Chondrocyte (in vitro differentiated cells): ENCODE measurements around the gene COG5. TPM values are rescaled to one million over a fixed set of nuclear protein-coding genes. Genes with fewer than 3 reads are reported as not detected.

Experiments
- DNase-seq: peaks from one replicate; pipeline ENCODE4 v3.0.0; 2021; ENCODE audit warnings: mixed read lengths, low spot score
- H3K27ac Mint-ChIP-seq: one replicate; pipeline ENCODE4 v1.8.0; 2021; ENCODE audit warnings: mild to moderate bottlenecking, moderate library complexity, mixed read lengths; ENCODE audit not compliant: unreplicated experiment
- H3K27me3 Mint-ChIP-seq: 2 replicates; pipeline ENCODE4 v1.8.0; 2021; ENCODE audit warnings: low read depth, mixed read lengths
- H3K36me3 Mint-ChIP-seq: 2 replicates; pipeline ENCODE4 v1.8.0; 2021; ENCODE audit warnings: low read depth, mixed read lengths
- H3K4me1 Mint-ChIP-seq: 2 replicates; pipeline ENCODE4 v1.8.0; 2021; ENCODE audit warnings: low read depth, mild to moderate bottlenecking, mixed read lengths
- H3K4me3 Mint-ChIP-seq: one replicate; pipeline ENCODE4 v1.8.0; 2021; ENCODE audit warnings: mild to moderate bottlenecking, moderate library complexity, mixed read lengths; ENCODE audit not compliant: unreplicated experiment
- H3K9me3 Mint-ChIP-seq: 2 replicates; pipeline ENCODE4 v1.8.0; 2021; ENCODE audit warnings: low read depth, mixed read lengths
- CTCF ChIP-seq: fragments of 200-600 bp; sonication (generic); IDR thresholded peaks from 2 replicates; pipeline ENCODE4 v1.5.0; 2021; ENCODE audit warnings: antibody characterized with exemption, mild to moderate bottlenecking, moderate library complexity
- total RNA-seq: library from RNA; stranded (reverse); gene quantifications from 3 replicates; pipeline ENCODE4 v1.2.1, GENCODE V29; 2021

Gene COG5
- total RNA-seq, 1 donor from 2014 or later: 52.8 TPM

- no peak for DNase-seq
- no peak for TF ChIP-seq CTCF
- Mint-ChIP-seq H3K9me3 (peaks cover 3% of the 10 kb centered on the region), H3K36me3 (peaks cover 3% of the 10 kb centered on the region), H3K4me1 (peaks cover 12% of the 10 kb centered on the region), H3K27ac (no peak overlapping the region), H3K27me3 (no peaks in the 10 kb centered on the region), H3K4me3 (no peak overlapping the region)
Observed at GRCh38 chr7:107435749-107436148, 128.0 kb downstream of the COG5 start.

- Mint-ChIP-seq H3K9me3 (peaks cover 8% of the 10 kb centered on the region), H3K27me3 (no peaks in the 10 kb centered on the region), H3K4me1 (peaks cover 12% of the 10 kb centered on the region), H3K4me3 (no peak overlapping the region), H3K36me3 (peaks cover 3% of the 10 kb centered on the region), H3K27ac (no peak overlapping the region)
- no peak for DNase-seq
- TF ChIP-seq CTCF: no peak
Observed at GRCh38 chr7:107432261-107432660, 131.5 kb downstream of the COG5 start.

DNA sequence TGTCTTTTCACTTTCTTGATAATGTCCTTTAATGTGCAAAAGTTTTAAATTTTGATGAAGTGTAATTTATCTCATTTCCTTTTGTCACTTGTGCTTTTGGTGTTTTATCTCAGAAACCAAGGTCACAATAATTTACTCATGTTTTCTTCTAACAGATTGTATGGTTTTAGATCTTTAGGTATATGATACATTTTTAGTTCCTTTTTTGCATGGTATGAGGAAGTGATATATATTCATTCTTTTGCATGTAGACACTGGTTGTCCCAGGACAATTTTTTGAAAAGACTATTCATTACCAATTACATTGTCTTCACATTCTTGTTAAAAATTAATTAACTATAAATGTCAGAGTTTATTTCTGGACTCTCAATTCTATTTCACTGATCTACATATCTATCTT lies 133.7 kb downstream of the COG5 start:
- no peak for DNase-seq
- Mint-ChIP-seq H3K4me3 (no peak overlapping the region), H3K4me1 (peaks cover 11% of the 10 kb centered on the region), H3K27me3 (no peaks in the 10 kb centered on the region), H3K9me3 (peaks cover 8% of the 10 kb centered on the region), H3K36me3 (peaks cover 3% of the 10 kb centered on the region), H3K27ac (no peak overlapping the region)
- TF ChIP-seq CTCF: no peak

GRCh38 chr7:107428642-107429041 lies 135.1 kb downstream of the COG5 start:
- no peak overlapping the region for H3K4me3 Mint-ChIP-seq

GRCh38 chr7:107427462-107427861 lies 136.3 kb downstream of the COG5 start:
- no peak for TF ChIP-seq CTCF
- Mint-ChIP-seq H3K4me1 (peaks cover 8% of the 10 kb centered on the region), H3K4me3 (no peak overlapping the region), H3K27ac (no peak overlapping the region), H3K9me3 (peaks cover 5% of the 10 kb centered on the region), H3K27me3 (no peaks in the 10 kb centered on the region), H3K36me3 (no peaks in the 10 kb centered on the region)
- no peak for DNase-seq

More at GRCh38 chr7:107428642-107429041, 135.1 kb downstream of the COG5 start:
- Mint-ChIP-seq H3K4me1 (peaks cover 9% of the 10 kb centered on the region), H3K27me3 (no peaks in the 10 kb centered on the region), H3K27ac (no peak overlapping the region), H3K36me3 (peaks cover 3% of the 10 kb centered on the region), H3K9me3 (peaks cover 8% of the 10 kb centered on the region)
- TF ChIP-seq CTCF: no peak
- no peak for DNase-seq
